Prostate gland (tissue), 2 donors: ENCODE data around the gene KAT8.

ENCODE experiments used
- POLR2A ChIP-seq: fragments of 450-650 bp; IDR thresholded peaks from one replicate; pipeline ENCODE4 v1.6.1; 2016; ENCODE audit warnings: antibody characterized with exemption, mild to moderate bottlenecking
- POLR2AphosphoS5 ChIP-seq: sonication (generic); formaldehyde crosslinking; IDR thresholded peaks from one replicate; pipeline ENCODE4 v1.6.1; 2017; ENCODE audit warnings: antibody characterized with exemption
- TF ChIP-seq, protein P1 (sequence below), 4 experiments: fragments of 200-600 bp in 2 of 4; fragments of 450-650 bp in 2 of 4; sonication (generic) in 2 of 4; IDR thresholded peaks; 1 replicate in 3 of 4; 2 replicates in 1 of 4; pipeline ENCODE4 v1.5.1; 2016 to 2019; ENCODE audit warnings: antibody characterized with exemption in 4 of 4, mild to moderate bottlenecking in 2 of 4, moderate library complexity in 2 of 4

DNA sequence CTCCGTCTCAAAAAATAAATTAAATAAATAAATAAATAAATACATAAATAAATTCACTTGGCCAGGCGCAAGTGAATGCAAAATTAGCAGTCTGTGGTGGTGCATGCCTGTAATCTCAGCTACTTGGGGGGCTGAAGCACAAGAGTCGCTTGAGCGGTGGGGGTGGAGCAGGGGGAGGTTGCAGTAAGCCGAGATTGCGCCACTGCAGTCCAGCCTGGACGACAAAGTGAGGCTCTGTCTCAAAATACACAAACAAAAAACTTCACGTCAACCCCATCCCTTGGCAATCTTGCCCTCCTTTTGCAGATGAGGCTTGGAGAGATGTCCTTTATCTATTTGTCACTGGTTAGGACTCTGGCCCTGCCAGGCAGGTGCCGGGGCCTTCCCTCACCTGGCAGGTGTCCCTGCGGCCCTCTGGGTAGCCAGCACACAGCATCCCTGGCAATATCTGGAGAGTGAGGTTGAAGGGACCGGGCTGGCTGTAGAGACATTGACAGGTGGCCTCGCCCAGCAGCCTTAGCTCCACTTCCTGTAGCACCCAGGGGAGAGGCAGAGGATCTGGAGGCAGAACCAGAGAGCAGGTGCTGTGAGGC, 28.0 kb downstream of the KAT8 start:
- TF ChIP-seq, protein P1, sequence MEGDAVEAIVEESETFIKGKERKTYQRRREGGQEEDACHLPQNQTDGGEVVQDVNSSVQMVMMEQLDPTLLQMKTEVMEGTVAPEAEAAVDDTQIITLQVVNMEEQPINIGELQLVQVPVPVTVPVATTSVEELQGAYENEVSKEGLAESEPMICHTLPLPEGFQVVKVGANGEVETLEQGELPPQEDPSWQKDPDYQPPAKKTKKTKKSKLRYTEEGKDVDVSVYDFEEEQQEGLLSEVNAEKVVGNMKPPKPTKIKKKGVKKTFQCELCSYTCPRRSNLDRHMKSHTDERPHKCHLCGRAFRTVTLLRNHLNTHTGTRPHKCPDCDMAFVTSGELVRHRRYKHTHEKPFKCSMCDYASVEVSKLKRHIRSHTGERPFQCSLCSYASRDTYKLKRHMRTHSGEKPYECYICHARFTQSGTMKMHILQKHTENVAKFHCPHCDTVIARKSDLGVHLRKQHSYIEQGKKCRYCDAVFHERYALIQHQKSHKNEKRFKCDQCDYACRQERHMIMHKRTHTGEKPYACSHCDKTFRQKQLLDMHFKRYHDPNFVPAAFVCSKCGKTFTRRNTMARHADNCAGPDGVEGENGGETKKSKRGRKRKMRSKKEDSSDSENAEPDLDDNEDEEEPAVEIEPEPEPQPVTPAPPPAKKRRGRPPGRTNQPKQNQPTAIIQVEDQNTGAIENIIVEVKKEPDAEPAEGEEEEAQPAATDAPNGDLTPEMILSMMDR (IDR thresholded peaks at IDR 0.05): no peak
- TF ChIP-seq POLR2AphosphoS5 (no peak), POLR2A (no peak)
